ENCODE data around the gene RINL.
"Not testable (repeated sequence)": the region's sequence is repeated elsewhere in the genome, so short reads cannot be mapped to it uniquely, and the experiment has no call there.

GRCh38 chr19:38821230-38821825, 56.7 kb downstream of the RINL start:
- TF ChIP-seq CTCF (conservative IDR thresholded peaks at IDR 0.05; ENCODE audit: low read depth, low read length); EZH2 (IDR thresholded peaks at IDR 0.05; ENCODE audit: borderline replicate concordance, low read depth, low read length, poor library complexity, severe bottlenecking): not testable (repeated sequence)

All from A673 (cell line).